ENCODE measurements around the gene SLC6A15.

Gene SLC6A15

DNA sequence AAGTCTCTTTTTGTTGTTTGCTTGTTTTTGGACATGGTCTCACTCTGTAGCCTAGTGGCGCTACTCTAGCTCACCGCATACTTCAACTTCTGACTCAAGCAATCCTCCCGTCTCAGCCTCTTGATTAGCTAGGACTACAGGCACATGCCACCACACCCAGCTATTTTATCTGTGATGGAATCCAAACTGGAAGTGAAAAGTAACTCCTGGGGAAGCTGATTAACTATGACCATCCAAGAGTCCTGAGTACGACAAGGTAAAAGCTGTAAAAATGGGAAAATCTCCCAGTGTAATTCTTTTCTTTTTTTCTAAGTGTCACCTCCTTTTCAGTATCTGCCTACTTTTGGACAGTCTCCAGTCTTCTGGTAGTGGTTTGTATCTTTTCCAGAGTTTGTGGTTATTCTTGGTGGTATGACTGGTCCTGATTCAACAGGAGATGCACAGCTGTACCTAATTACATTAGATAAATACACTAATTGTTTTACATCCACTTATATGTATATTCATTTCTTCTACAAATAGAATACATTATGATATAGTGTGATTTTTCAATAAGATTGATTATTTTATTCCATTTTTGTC, 97.8 kb downstream of the SLC6A15 start:
- no CpG with 5 or more reads among the region's 4 CpGs for WGBS, 2 donors (ENCODE audit: extremely low coverage in 2 of 2, insufficient read length in 2 of 2, insufficient replicate concordance in 1 of 2)
- Histone ChIP-seq H2AK5ac (ENCODE audit: low read depth, low read length) (no peak overlapping the region), H3K9ac (ENCODE audit: low read depth, low read length, poor library complexity) (no peak overlapping the region), H4K91ac (ENCODE audit: low read depth, low read length, poor library complexity) (no peak overlapping the region), H3K9me3 (replicated peaks in 1 of 2; ENCODE audit: control insufficient read depth in 2 of 2, insufficient read depth in 1 of 2, low read depth in 1 of 2, low read length in 2 of 2) (no peaks in the 10 kb centered on the region), H2BK5ac (ENCODE audit: low read length) (no peak overlapping the region), H3K27me3 (ENCODE audit: control insufficient read depth in 3 of 3, insufficient read depth in 3 of 3, low read depth in 1 of 3, low read length in 3 of 3) (no peaks in the 10 kb centered on the region), H3K27ac (replicated peaks; ENCODE audit: low read length) (no peak overlapping the region), H2BK12ac (ENCODE audit: low read length) (no peak overlapping the region), H3K4ac (ENCODE audit: low read length) (no peak overlapping the region), H3K4me1 (ENCODE audit: control insufficient read depth in 2 of 2, insufficient read depth in 1 of 2, low read depth in 1 of 2, low read length in 2 of 2) (no peaks in the 10 kb centered on the region), H3K4me3 (ENCODE audit: low read length in 2 of 2) (no peak overlapping the region), H4K8ac (ENCODE audit: low read depth, low read length) (no peak overlapping the region), H3K23ac (ENCODE audit: low read depth, low read length, poor library complexity) (no peak overlapping the region), H2BK120ac (ENCODE audit: low read depth, low read length) (no peak overlapping the region), H3K79me1 (ENCODE audit: low read depth, low read length) (no peaks in the 10 kb centered on the region), H2AFZ (ENCODE audit: low read length) (peak overlapping the region; percentile 43), H3K18ac (ENCODE audit: low read length) (no peak overlapping the region), H3K4me2 (ENCODE audit: insufficient read depth, low read length, poor library complexity, severe bottlenecking) (no peak overlapping the region), H2BK15ac (ENCODE audit: low read length) (no peak overlapping the region), H3K14ac (ENCODE audit: low read length) (no peak overlapping the region), H3K36me3 (replicated peaks in 1 of 2; ENCODE audit: control insufficient read depth in 2 of 2, insufficient read depth in 2 of 2, low read length in 2 of 2) (no peaks in the 10 kb centered on the region)
- no peak for DNase-seq (ENCODE audit: low spot score)

DNA sequence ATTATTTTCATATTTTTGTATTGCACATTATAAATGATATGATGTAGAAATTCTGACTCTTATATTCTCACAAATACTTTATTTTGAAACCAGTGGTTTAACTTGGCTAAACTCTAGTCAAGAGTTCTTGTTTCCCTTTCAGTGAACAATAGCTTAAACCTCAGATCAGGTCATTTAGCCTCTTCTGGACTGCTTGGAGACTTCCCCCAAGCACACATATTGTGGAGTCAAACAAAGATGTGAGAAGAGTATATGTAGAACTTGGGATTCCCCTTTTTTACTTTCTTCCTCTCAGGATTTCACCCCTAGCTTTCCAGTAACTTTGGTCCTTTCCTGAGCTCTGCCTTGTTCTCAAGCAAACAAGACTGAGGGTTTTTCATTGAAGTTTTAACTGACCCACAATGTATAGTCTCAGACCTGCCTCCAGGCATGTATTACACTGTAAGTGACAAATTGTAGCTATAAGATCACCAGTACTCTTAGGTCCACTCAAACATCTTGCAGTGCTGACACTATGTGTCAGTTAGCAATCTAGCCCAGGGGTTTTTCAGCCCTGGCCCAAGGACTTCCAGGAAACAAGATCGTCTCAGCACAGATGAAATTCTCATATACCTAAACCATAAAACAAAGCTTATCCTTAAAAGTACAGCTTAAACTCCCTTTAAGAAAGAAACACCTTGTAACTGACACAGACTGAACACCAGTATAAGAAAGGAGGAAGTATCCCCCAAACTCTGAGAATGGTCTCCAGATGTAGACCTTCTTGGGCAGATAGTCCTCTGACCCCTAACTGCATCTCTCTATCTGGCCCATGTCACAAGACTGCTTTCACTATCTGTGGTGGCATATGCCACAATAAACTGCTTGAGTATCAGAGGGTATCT, 98.6 kb downstream of the SLC6A15 start:
- Histone ChIP-seq H2BK12ac (ENCODE audit: low read length) (no peak overlapping the region), H4K91ac (ENCODE audit: low read depth, low read length, poor library complexity) (no peak overlapping the region), H4K8ac (ENCODE audit: low read depth, low read length) (no peak overlapping the region), H2AK5ac (ENCODE audit: low read depth, low read length) (no peak overlapping the region), H2BK15ac (ENCODE audit: low read length) (no peak overlapping the region), H3K18ac (ENCODE audit: low read length) (no peak overlapping the region), H3K9ac (ENCODE audit: low read depth, low read length, poor library complexity) (no peak overlapping the region), H3K4ac (ENCODE audit: low read length) (no peak overlapping the region), H3K4me3 (ENCODE audit: low read length in 2 of 2) (no peak overlapping the region), H3K36me3 (replicated peaks in 1 of 2; ENCODE audit: control insufficient read depth in 2 of 2, insufficient read depth in 2 of 2, low read length in 2 of 2) (no peaks in the 10 kb centered on the region), H3K27ac (replicated peaks; ENCODE audit: low read length) (no peak overlapping the region), H2BK120ac (ENCODE audit: low read depth, low read length) (no peak overlapping the region), H3K23ac (ENCODE audit: low read depth, low read length, poor library complexity) (no peak overlapping the region), H3K4me1 (ENCODE audit: control insufficient read depth in 2 of 2, insufficient read depth in 1 of 2, low read depth in 1 of 2, low read length in 2 of 2) (no peaks in the 10 kb centered on the region), H3K14ac (ENCODE audit: low read length) (no peak overlapping the region), H3K4me2 (ENCODE audit: insufficient read depth, low read length, poor library complexity, severe bottlenecking) (no peak overlapping the region), H2AFZ (ENCODE audit: low read length) (peak overlapping the region; percentile 43), H3K9me3 (replicated peaks in 1 of 2; ENCODE audit: control insufficient read depth in 2 of 2, insufficient read depth in 1 of 2, low read depth in 1 of 2, low read length in 2 of 2) (no peaks in the 10 kb centered on the region), H3K79me1 (ENCODE audit: low read depth, low read length) (no peaks in the 10 kb centered on the region), H3K27me3 (ENCODE audit: control insufficient read depth in 3 of 3, insufficient read depth in 3 of 3, low read depth in 1 of 3, low read length in 3 of 3) (no peaks in the 10 kb centered on the region), H2BK5ac (ENCODE audit: low read length) (no peak overlapping the region)
- WGBS, 2 donors (ENCODE audit: extremely low coverage in 2 of 2, insufficient read length in 2 of 2, insufficient replicate concordance in 1 of 2) = no CpG with 5 or more reads among the region's 1 CpG
- no peak for DNase-seq (ENCODE audit: low spot score)

- no peak overlapping the region for H2AK5ac ChIP-seq (ENCODE audit: low read depth, low read length)
- no peak for DNase-seq (ENCODE audit: low spot score)
- H3K9me3 ChIP-seq (replicated peaks in 1 of 2; ENCODE audit: control insufficient read depth in 2 of 2, insufficient read depth in 1 of 2, low read depth in 1 of 2, low read length in 2 of 2) = no peaks in the 10 kb centered on the region
- H2BK12ac ChIP-seq (ENCODE audit: low read length) = no peak overlapping the region
- no peak overlapping the region for H2BK120ac ChIP-seq (ENCODE audit: low read depth, low read length)
- no peaks in the 10 kb centered on the region for H3K79me1 ChIP-seq (ENCODE audit: low read depth, low read length)
- H4K8ac ChIP-seq (ENCODE audit: low read depth, low read length) = no peak overlapping the region
- WGBS, 2 donors (ENCODE audit: extremely low coverage in 2 of 2, insufficient read length in 2 of 2, insufficient replicate concordance in 1 of 2) = no CpG with 5 or more reads among the region's 3 CpGs
- H3K4me2 ChIP-seq (ENCODE audit: insufficient read depth, low read length, poor library complexity, severe bottlenecking) = no peak overlapping the region
- H3K23ac ChIP-seq (ENCODE audit: low read depth, low read length, poor library complexity) = no peak overlapping the region
- no peaks in the 10 kb centered on the region for H3K27me3 ChIP-seq (ENCODE audit: control insufficient read depth in 3 of 3, insufficient read depth in 3 of 3, low read depth in 1 of 3, low read length in 3 of 3)
- no peak overlapping the region for H3K18ac ChIP-seq (ENCODE audit: low read length)
- H3K36me3 ChIP-seq (replicated peaks in 1 of 2; ENCODE audit: control insufficient read depth in 2 of 2, insufficient read depth in 2 of 2, low read length in 2 of 2) = no peaks in the 10 kb centered on the region
- H3K9ac ChIP-seq (ENCODE audit: low read depth, low read length, poor library complexity) = no peak overlapping the region
- H3K27ac ChIP-seq (replicated peaks; ENCODE audit: low read length) = no peak overlapping the region
- H3K4me3 ChIP-seq (ENCODE audit: low read length in 2 of 2) = no peak overlapping the region
- no peak overlapping the region for H2BK5ac ChIP-seq (ENCODE audit: low read length)
- H2BK15ac ChIP-seq (ENCODE audit: low read length) = no peak overlapping the region
- no peaks in the 10 kb centered on the region for H3K4me1 ChIP-seq (ENCODE audit: control insufficient read depth in 2 of 2, insufficient read depth in 1 of 2, low read depth in 1 of 2, low read length in 2 of 2)
- no peak overlapping the region for H3K14ac ChIP-seq (ENCODE audit: low read length)
- H3K4ac ChIP-seq (ENCODE audit: low read length) = no peak overlapping the region
- no peak overlapping the region for H4K91ac ChIP-seq (ENCODE audit: low read depth, low read length, poor library complexity)
- H2AFZ ChIP-seq (ENCODE audit: low read length) = no peak overlapping the region
These were observed 101.3 kb downstream of the SLC6A15 start for GRCh38 chr12:84811291-84811690.

DNA sequence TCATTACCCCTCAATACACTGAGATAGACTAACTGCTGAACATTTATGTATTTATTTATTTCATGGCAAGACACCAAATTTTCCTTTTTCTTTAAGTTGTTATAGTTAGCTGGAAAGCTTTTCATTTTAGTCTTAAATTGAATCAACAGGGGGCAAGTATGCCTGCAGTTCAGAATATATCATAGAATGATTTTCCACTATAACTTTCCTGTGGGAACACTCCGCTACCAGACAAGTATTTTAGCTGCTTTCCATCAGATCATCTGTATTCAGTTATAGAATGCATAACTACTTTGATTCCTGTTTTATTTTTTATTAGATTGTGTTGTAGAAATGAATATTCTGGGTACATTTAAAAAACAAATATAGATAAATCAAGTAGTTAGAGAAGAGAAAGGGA, 102.0 kb downstream of the SLC6A15 start:
- no peak overlapping the region for H4K91ac ChIP-seq (ENCODE audit: low read depth, low read length, poor library complexity)
- H3K9me3 ChIP-seq (replicated peaks in 1 of 2; ENCODE audit: control insufficient read depth in 2 of 2, insufficient read depth in 1 of 2, low read depth in 1 of 2, low read length in 2 of 2) = no peaks in the 10 kb centered on the region
- no peak overlapping the region for H2BK120ac ChIP-seq (ENCODE audit: low read depth, low read length)
- no peak overlapping the region for H2AFZ ChIP-seq (ENCODE audit: low read length)
- H4K8ac ChIP-seq (ENCODE audit: low read depth, low read length) = no peak overlapping the region
- no peak overlapping the region for H3K9ac ChIP-seq (ENCODE audit: low read depth, low read length, poor library complexity)
- H3K4me1 ChIP-seq (ENCODE audit: control insufficient read depth in 2 of 2, insufficient read depth in 1 of 2, low read depth in 1 of 2, low read length in 2 of 2) = peaks cover 0 to 1% of the 10 kb centered on the region in 2 donors
- no peaks in the 10 kb centered on the region for H3K79me1 ChIP-seq (ENCODE audit: low read depth, low read length)
- no peak overlapping the region for H3K27ac ChIP-seq (replicated peaks; ENCODE audit: low read length)
- H2BK5ac ChIP-seq (ENCODE audit: low read length) = no peak overlapping the region
- H2BK15ac ChIP-seq (ENCODE audit: low read length) = no peak overlapping the region
- WGBS, 2 donors (ENCODE audit: extremely low coverage in 2 of 2, insufficient read length in 2 of 2, insufficient replicate concordance in 1 of 2) = no CpG with 5 or more reads among the region's 1 CpG
- no peak overlapping the region for H3K18ac ChIP-seq (ENCODE audit: low read length)
- no peak overlapping the region for H3K4me3 ChIP-seq (ENCODE audit: low read length in 2 of 2)
- no peak overlapping the region for H3K4me2 ChIP-seq (ENCODE audit: insufficient read depth, low read length, poor library complexity, severe bottlenecking)
- no peaks in the 10 kb centered on the region for H3K27me3 ChIP-seq (ENCODE audit: control insufficient read depth in 3 of 3, insufficient read depth in 3 of 3, low read depth in 1 of 3, low read length in 3 of 3)
- H3K14ac ChIP-seq (ENCODE audit: low read length) = no peak overlapping the region
- no peak overlapping the region for H2AK5ac ChIP-seq (ENCODE audit: low read depth, low read length)
- H3K36me3 ChIP-seq (replicated peaks in 1 of 2; ENCODE audit: control insufficient read depth in 2 of 2, insufficient read depth in 2 of 2, low read length in 2 of 2) = no peaks in the 10 kb centered on the region
- no peak overlapping the region for H3K23ac ChIP-seq (ENCODE audit: low read depth, low read length, poor library complexity)
- DNase-seq (ENCODE audit: low spot score) = no peak
- no peak overlapping the region for H2BK12ac ChIP-seq (ENCODE audit: low read length)
- no peak overlapping the region for H3K4ac ChIP-seq (ENCODE audit: low read length)
